ENCODE results near the gene TTC16. TPM values are rescaled to one million over a fixed set of nuclear protein-coding genes. Genes with fewer than 3 reads are reported as not detected.

Gene TTC16
- total and polyA plus RNA-seq, 8 donors = 0.02 to 0.09 (median 0.03) TPM; not detected in 4

DNA sequence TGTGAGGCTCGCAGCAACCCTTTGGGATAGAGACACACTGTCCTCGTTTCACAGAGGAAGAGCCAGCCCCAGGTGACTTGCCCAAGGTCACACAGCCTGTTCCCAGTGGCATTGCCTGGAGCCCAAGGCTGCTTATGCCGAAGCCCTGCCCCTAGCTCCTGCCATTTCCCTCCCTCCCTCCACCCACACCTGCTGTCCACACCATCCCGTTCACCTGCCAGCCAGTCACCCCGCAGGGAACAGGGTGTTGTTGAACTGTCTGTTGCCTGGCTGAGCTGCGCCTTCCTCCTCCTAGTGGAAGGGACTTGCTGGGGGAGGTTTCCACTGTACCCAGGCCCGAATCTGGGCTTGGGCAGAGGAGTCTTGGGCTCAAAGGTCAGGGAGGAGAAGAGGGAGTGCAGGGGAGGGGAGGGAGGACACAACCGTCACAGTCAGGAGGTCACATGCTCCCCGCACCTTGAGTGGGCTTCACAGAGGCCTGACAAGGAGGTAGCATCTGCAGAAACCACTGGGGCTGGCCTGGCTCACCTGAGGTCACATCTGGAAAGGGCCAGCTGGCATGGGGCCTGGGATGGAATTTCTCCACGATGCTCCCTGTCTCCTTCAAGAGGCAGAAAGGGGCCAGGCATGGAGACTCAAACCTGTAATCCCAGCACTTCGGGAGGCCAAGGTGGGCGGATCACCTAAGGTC, 6.3 kb downstream of the TTC16 start:
- peak; percentile 8 to 41 (median 28) for ATAC-seq
- no peak for FAIRE-seq

DNA sequence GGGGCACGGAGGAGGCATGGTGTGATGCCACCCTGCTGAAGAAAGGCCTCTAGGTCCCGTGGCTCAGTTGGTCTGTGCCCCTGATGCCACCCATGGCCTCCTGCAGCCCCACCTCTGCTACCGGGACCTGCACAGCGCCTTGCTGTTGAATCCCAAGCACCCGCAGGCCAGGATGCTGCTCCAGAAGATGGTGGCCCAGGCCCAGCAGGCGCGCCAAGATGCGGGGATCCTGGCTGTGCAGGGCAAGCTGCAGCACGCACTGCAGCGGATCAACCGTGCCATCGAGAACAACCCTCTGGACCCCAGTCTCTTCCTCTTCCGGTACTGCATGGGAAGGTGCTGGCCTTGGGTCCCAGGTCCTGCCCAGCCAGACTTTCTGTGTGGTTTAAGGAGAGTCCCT, 7.1 kb downstream of the TTC16 start:
- intact Hi-C loops (cut with DNase I) = loop anchor here in 1 of 3 donors (10.0 kb wide), 1 partner anchor 198 kb away; no protein-coding TSS in a partner anchor
- no peak overlapping the region for H3K27ac ChIP-seq

More for the DNA sequence above, 6.3 kb downstream of the TTC16 start:
- Histone ChIP-seq H3K9me3 (no peaks in the 10 kb centered on the region), H3K27ac (no peak overlapping the region), H3K4me1 (no peaks in the 10 kb centered on the region), H3K36me3 (no peaks in the 10 kb centered on the region), H3K4me3 (no peak overlapping the region), H3K27me3 (no peaks in the 10 kb centered on the region)
- TF ChIP-seq, protein P1, sequence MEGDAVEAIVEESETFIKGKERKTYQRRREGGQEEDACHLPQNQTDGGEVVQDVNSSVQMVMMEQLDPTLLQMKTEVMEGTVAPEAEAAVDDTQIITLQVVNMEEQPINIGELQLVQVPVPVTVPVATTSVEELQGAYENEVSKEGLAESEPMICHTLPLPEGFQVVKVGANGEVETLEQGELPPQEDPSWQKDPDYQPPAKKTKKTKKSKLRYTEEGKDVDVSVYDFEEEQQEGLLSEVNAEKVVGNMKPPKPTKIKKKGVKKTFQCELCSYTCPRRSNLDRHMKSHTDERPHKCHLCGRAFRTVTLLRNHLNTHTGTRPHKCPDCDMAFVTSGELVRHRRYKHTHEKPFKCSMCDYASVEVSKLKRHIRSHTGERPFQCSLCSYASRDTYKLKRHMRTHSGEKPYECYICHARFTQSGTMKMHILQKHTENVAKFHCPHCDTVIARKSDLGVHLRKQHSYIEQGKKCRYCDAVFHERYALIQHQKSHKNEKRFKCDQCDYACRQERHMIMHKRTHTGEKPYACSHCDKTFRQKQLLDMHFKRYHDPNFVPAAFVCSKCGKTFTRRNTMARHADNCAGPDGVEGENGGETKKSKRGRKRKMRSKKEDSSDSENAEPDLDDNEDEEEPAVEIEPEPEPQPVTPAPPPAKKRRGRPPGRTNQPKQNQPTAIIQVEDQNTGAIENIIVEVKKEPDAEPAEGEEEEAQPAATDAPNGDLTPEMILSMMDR (IDR thresholded peaks at IDR 0.05) = no peak
- peak in 1 of 6 donors; percentile 43 for DNase-seq
- intact Hi-C loops (cut with DNase I) = loop anchor here in 1 of 3 donors (10.0 kb wide), 1 partner anchor 197 kb away; no protein-coding TSS in a partner anchor
- WGBS, 2 donors = 55 to 62% methylated on average over 12 of the region's 12 CpGs

DNA sequence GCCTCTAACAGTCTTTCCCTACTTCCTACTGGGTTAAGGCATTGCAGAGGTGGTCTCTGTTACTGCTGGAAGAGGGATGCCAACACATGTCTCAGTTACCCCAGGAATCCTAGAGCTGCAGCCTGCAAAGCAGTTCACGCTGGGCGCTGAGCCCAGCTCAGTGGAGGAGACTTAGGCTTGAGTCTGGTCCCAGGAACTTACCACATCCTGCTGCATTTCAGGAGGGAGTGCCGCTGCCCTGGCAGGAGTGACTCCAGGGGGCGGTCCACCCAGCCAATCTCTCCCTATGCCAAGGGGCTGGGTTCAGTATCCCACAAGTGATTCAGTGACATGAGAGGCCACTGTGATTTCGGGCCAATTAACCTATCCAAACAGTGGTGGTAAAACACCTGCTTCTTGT, 7.6 kb downstream of the TTC16 start:
- ATAC-seq (peak in 2 of 4 donors; percentile 22 to 44), FAIRE-seq (no peak)

More for the DNA sequence above, 7.1 kb downstream of the TTC16 start:
- Histone ChIP-seq H3K36me3 (no peaks in the 10 kb centered on the region), H3K4me3 (no peak overlapping the region), H3K9me3 (no peaks in the 10 kb centered on the region), H3K4me1 (no peaks in the 10 kb centered on the region), H3K27me3 (no peaks in the 10 kb centered on the region)
- FAIRE-seq (no peak), ATAC-seq (no peak), DNase-seq (peak in 1 of 6 donors; percentile 57)
- TF ChIP-seq, protein P1 (IDR thresholded peaks at IDR 0.05) = no peak
- 94 to 97% methylated on average over 13 of the region's 13 CpGs for WGBS, 2 donors

DNA sequence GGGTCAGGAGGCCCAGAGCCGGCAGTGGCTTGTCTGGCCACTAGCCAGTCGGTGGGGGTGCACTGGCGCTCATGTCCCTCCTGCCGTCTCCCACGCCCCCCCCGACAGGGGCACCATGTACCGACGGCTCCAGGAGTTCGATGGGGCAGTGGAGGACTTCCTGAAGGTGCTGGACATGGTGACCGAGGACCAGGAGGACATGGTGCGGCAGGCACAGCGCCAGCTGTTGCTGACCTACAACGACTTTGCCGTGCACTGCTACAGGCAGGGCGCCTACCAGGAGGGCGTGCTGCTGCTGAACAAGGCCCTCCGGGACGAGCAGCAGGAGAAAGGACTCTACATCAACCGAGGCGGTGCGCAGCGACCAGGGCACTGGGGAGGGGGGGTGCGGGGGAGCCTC, 8.1 kb downstream of the TTC16 start:
- TF ChIP-seq, protein P1 (IDR thresholded peaks at IDR 0.05) = no peak
- Histone ChIP-seq H3K9me3 (no peaks in the 10 kb centered on the region), H3K4me3 (no peak overlapping the region), H3K27me3 (no peaks in the 10 kb centered on the region), H3K27ac (no peak overlapping the region), H3K36me3 (no peaks in the 10 kb centered on the region), H3K4me1 (no peaks in the 10 kb centered on the region)
- ATAC-seq (no peak), FAIRE-seq (no peak), DNase-seq (peak in 1 of 6 donors; percentile 61)
- WGBS, 2 donors = 61 to 65% methylated on average over 23 of the region's 23 CpGs
- intact Hi-C loops (cut with DNase I) = loop anchor here in 1 of 3 donors (10.0 kb wide), 1 partner anchor 199 kb away; no protein-coding TSS in a partner anchor

More for the DNA sequence above, 7.6 kb downstream of the TTC16 start:
- 89 to 94% methylated on average over 5 of the region's 5 CpGs for WGBS, 2 donors
- TF ChIP-seq, protein P1 (IDR thresholded peaks at IDR 0.05) = no peak
- Histone ChIP-seq H3K27ac (no peak overlapping the region), H3K27me3 (no peaks in the 10 kb centered on the region), H3K4me1 (no peaks in the 10 kb centered on the region), H3K36me3 (no peaks in the 10 kb centered on the region), H3K9me3 (no peaks in the 10 kb centered on the region), H3K4me3 (no peak overlapping the region)
- intact Hi-C loops (cut with DNase I) = loop anchor here in 1 of 3 donors (10.0 kb wide), 1 partner anchor 199 kb away; no protein-coding TSS in a partner anchor
- no peak for DNase-seq

DNA sequence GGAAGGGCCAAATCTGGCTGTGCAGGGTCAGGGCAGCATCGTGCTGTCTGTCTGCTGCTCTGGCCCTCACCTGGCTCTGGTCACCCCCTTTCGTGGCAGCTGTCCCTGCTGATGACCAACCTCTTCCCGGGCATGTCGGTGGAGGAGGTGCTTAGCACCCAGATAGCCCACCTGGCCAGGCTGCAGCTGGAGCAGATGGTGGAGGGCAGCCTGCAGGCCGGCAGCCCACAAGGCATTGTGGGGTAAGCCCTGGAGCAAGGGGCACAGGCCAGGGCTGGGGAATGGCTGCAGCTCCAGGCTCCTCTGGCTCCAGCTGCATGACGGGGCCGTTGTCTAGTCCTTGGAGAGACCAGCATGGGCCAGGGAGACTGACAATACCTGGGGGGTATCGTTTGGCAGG, 11.0 kb downstream of the TTC16 start:
- Histone ChIP-seq H3K4me3 (no peak overlapping the region), H3K36me3 (no peaks in the 10 kb centered on the region), H3K27me3 (no peaks in the 10 kb centered on the region), H3K27ac (no peak overlapping the region), H3K9me3 (no peaks in the 10 kb centered on the region), H3K4me1 (no peaks in the 10 kb centered on the region)
- ATAC-seq = no peak
- intact Hi-C loops (cut with DNase I) = loop anchor here in 1 of 3 donors (10.0 kb wide), 1 partner anchor 202 kb away; no protein-coding TSS in a partner anchor
- TF ChIP-seq, protein P1 (IDR thresholded peaks at IDR 0.05) = no peak
- FAIRE-seq = no peak
- 71 to 78% methylated on average over 8 of the region's 8 CpGs for WGBS, 2 donors
- no peak for DNase-seq
